CD8-positive, alpha-beta memory T cell (primary cell): ENCODE results near the gene SMAD5. TPM values are rescaled to one million over a fixed set of nuclear protein-coding genes. Genes with fewer than 3 reads are reported as not detected.

Experiments used
- CTCF ChIA-PET: fragments of 350-600 bp; sonication (Branson Sonifier 250); formaldehyde crosslinking; loops from one replicate; lab custom pipeline; 2021; ENCODE audit warnings: antibody characterized with exemption; lab: Charles Lee
- POLR2A ChIA-PET: fragments of 350-600 bp; sonication (Branson Sonifier 250); formaldehyde crosslinking; loops from one replicate; lab custom pipeline; 2021; ENCODE audit warnings: antibody characterized with exemption; lab: Charles Lee
- DNase-seq, 5 donors: peaks; one replicate each; pipeline versions ENCODE4 v3.0.0 to v3.0.0-alpha.2; 2020 to 2022; ENCODE audit warnings: mixed read lengths in 1 of 5
- H3K27ac ChIP-seq: one replicate; pipeline ENCODE4 v1.7.0; 2013; ENCODE audit warnings: low read depth, mild to moderate bottlenecking, low read length, moderate library complexity
- H3K27me3 ChIP-seq: 2 replicates; pipeline ENCODE4 v1.7.0; 2013; ENCODE audit warnings: low read length, mild to moderate bottlenecking; ENCODE audit not compliant: insufficient read depth, poor library complexity, severe bottlenecking
- H3K36me3 ChIP-seq: 2 replicates; pipeline ENCODE4 v1.7.0; 2013; ENCODE audit warnings: mild to moderate bottlenecking, low read length, moderate library complexity; ENCODE audit not compliant: insufficient read depth
- H3K4me1 ChIP-seq: 2 replicates; pipeline ENCODE4 v1.7.0; 2013; ENCODE audit warnings: mild to moderate bottlenecking, low read length, moderate library complexity; ENCODE audit not compliant: insufficient read depth
- H3K4me3 ChIP-seq: 2 replicates; pipeline ENCODE4 v1.7.0; 2013; ENCODE audit warnings: mild to moderate bottlenecking, low read length
- H3K9me3 ChIP-seq: 2 replicates; pipeline ENCODE4 v1.7.0; 2013; ENCODE audit warnings: mild to moderate bottlenecking, low read length
- H3K27ac Mint-ChIP-seq, 8 donors: one replicate each; pipeline ENCODE4 v1.8.0; 2020 to 2021; ENCODE audit warnings: mixed read lengths in 8 of 8, mild to moderate bottlenecking in 6 of 8, inconsistent platforms in 3 of 8, moderate library complexity in 3 of 8
- H3K27me3 Mint-ChIP-seq, 2 donors: one replicate each; pipeline ENCODE4 v1.8.0; 2020 to 2021; ENCODE audit warnings: mixed read lengths in 2 of 2, mild to moderate bottlenecking in 1 of 2, moderate library complexity in 1 of 2
- H3K36me3 Mint-ChIP-seq, 3 donors: one replicate each; pipeline ENCODE4 v1.8.0; 2020 to 2021; ENCODE audit warnings: mixed read lengths in 3 of 3, inconsistent platforms in 1 of 3, mild to moderate bottlenecking in 1 of 3
- H3K4me1 Mint-ChIP-seq, 3 donors: one replicate each; pipeline ENCODE4 v1.8.0; 2020 to 2021; ENCODE audit warnings: mixed read lengths in 3 of 3, inconsistent platforms in 1 of 3, mild to moderate bottlenecking in 1 of 3
- H3K4me3 Mint-ChIP-seq, 7 donors: one replicate each; pipeline ENCODE4 v1.8.0; 2020 to 2021; ENCODE audit warnings: mixed read lengths in 7 of 7, mild to moderate bottlenecking in 6 of 7, moderate library complexity in 4 of 7, inconsistent platforms in 2 of 7
- H3K9me3 Mint-ChIP-seq, 5 donors: one replicate each; pipeline ENCODE4 v1.8.0; 2020 to 2022; ENCODE audit warnings: mixed read lengths in 5 of 5, mild to moderate bottlenecking in 3 of 5, moderate library complexity in 2 of 5, inconsistent platforms in 1 of 5
- polyA plus RNA-seq: library from polyadenylated mRNA; unstranded; fragments of 300-500 nt; fragmentation: Illumina TruSeq; gene quantifications from one replicate; pipeline ENCODE4 v1.2.3, GENCODE V29; 2021
- total RNA-seq, 2 experiments: library from RNA; stranded (reverse); gene quantifications; one replicate each; pipeline ENCODE4 v1.2.3, GENCODE V29; 2021

SMAD5 gene
- total and polyA plus RNA-seq, 3 experiments from 2014 or later, result 21.8 to 22.7 (median 21.9) TPM

- Mint-ChIP-seq H3K4me1 (peaks cover 3 to 19% (median 10%) of the 10 kb centered on the region in 3 donors), H3K4me3 (no peak overlapping the region), H3K27me3 (no peaks in the 10 kb centered on the region), H3K27ac (no peak overlapping the region), H3K9me3 (no peaks in the 10 kb centered on the region), H3K36me3 (peaks cover 3 to 66% (median 11%) of the 10 kb centered on the region in 3 donors)
- DNase-seq, result no peak
- Histone ChIP-seq H3K27me3 (no peaks in the 10 kb centered on the region), H3K4me1 (no peaks in the 10 kb centered on the region), H3K27ac (no peak overlapping the region), H3K9me3 (no peaks in the 10 kb centered on the region), H3K4me3 (no peak overlapping the region), H3K36me3 (no peaks in the 10 kb centered on the region)
- POLR2A ChIA-PET, result no interaction called here
- CTCF ChIA-PET, result interaction anchor here (1.1 kb wide), 1 partner anchor 219 kb away, joined by 3 read pairs; no protein-coding TSS in a partner anchor
These were observed 31.6 kb downstream of the SMAD5 start for GRCh38 chr5:136164226-136164625.

- Histone ChIP-seq H3K4me3 (no peak overlapping the region), H3K4me1 (no peaks in the 10 kb centered on the region), H3K27ac (no peak overlapping the region), H3K27me3 (no peaks in the 10 kb centered on the region), H3K36me3 (no peaks in the 10 kb centered on the region), H3K9me3 (no peaks in the 10 kb centered on the region)
- DNase-seq, result no peak
- ChIA-PET POLR2A (no interaction called here), CTCF (no interaction called here)
- no peak overlapping the region for H3K27ac Mint-ChIP-seq
- peaks cover 3 to 78% (median 14%) of the 10 kb centered on the region in 3 donors for H3K36me3 Mint-ChIP-seq
- H3K4me1 Mint-ChIP-seq, result peaks cover 0 to 8% (median 0%) of the 10 kb centered on the region in 3 donors
- no peak overlapping the region for H3K4me3 Mint-ChIP-seq
- no peaks in the 10 kb centered on the region for H3K9me3 Mint-ChIP-seq
- no peaks in the 10 kb centered on the region for H3K27me3 Mint-ChIP-seq
These were observed 34.3 kb downstream of the SMAD5 start for GRCh38 chr5:136166909-136167308.

DNA sequence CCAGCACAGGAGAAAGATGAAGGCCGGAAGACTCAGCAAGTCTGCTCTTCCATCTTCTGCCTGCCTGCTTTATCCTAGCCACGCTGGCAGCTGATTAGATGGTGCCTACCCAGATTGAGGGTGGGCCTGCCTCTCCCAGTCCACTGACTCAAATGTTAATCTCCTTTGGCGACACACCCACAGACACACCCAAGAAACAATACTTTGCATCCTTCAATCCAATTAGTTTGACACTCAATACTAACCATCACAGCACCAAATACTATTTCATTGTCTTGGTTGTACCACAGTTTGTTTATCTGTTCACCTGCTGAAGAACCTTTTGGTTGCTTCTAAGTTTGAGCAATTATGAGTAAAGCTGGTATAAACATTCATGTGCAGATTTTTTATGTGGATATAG lies 36.6 kb downstream of the SMAD5 start:
- CTCF ChIA-PET, result no interaction called here
- peaks cover 0 to 8% (median 0%) of the 10 kb centered on the region in 3 donors for H3K4me1 Mint-ChIP-seq
- H3K27me3 Mint-ChIP-seq, result no peaks in the 10 kb centered on the region
- H3K4me3 Mint-ChIP-seq, result no peak overlapping the region
- Histone ChIP-seq H3K4me1 (no peaks in the 10 kb centered on the region), H3K27ac (no peak overlapping the region), H3K27me3 (no peaks in the 10 kb centered on the region), H3K36me3 (no peaks in the 10 kb centered on the region), H3K9me3 (no peaks in the 10 kb centered on the region), H3K4me3 (no peak overlapping the region)
- no peaks in the 10 kb centered on the region for H3K9me3 Mint-ChIP-seq
- no peak overlapping the region for H3K27ac Mint-ChIP-seq
- POLR2A ChIA-PET, result no interaction called here
- no peak for DNase-seq
- peaks cover 8 to 80% (median 18%) of the 10 kb centered on the region in 3 donors for H3K36me3 Mint-ChIP-seq

DNA sequence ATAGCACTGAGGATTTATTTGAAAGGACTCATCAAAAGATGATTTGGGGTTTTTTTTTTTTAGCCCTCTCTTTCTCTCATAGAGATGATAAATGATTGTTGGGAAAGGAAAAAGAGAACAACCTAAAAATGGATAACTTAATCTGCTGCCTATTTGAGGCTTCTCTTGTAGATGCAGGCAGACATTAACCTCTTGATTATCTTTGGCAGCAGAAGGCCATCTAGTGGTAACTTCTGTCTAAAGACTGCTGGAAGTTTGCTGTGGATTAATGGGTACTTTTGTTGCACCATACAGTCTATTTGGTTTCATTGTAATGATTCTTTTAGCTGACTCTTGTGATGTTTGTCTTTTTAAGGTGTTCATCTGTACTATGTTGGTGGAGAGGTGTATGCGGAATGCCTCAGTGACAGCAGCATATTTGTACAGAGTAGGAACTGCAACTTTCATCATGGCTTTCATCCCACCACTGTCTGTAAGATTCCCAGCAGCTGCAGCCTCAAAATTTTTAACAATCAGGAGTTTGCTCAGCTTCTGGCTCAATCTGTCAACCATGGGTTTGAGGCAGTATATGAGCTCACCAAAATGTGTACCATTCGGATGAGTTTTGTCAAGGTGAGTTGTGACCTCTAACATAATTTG lies 41.5 kb downstream of the SMAD5 start:
- Histone ChIP-seq H3K4me3 (no peak overlapping the region), H3K36me3 (no peaks in the 10 kb centered on the region), H3K9me3 (no peaks in the 10 kb centered on the region), H3K27ac (no peak overlapping the region), H3K27me3 (no peaks in the 10 kb centered on the region), H3K4me1 (no peaks in the 10 kb centered on the region)
- ChIA-PET POLR2A (no interaction called here), CTCF (no interaction called here)
- peaks cover 5 to 77% (median 17%) of the 10 kb centered on the region in 3 donors for H3K36me3 Mint-ChIP-seq
- peaks cover 0 to 3% (median 0%) of the 10 kb centered on the region in 3 donors for H3K4me1 Mint-ChIP-seq
- H3K27ac Mint-ChIP-seq, result no peak overlapping the region
- no peaks in the 10 kb centered on the region for H3K27me3 Mint-ChIP-seq
- DNase-seq, result no peak
- H3K4me3 Mint-ChIP-seq, result no peak overlapping the region
- H3K9me3 Mint-ChIP-seq, result no peaks in the 10 kb centered on the region

DNA sequence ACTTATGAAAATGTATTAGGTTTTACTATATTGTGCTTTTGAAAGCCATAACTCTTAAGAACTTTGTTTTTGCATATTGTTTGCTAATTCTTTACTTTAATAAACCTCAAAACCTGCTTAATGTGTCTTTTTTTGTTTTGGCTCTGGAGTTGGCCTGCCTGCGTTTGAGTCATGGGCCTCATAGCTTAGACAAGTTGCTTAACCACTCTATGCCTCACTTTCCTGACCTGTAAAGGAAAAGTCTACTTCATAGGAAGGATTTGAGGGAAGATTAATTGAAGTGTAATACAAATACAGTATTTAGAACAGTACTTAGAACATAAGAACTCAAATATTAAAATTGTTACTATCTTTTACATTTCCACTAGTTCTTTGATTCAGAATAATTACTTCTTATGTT lies 50.0 kb downstream of the SMAD5 start:
- H3K27me3 ChIP-seq, result no peaks in the 10 kb centered on the region
- Mint-ChIP-seq H3K27me3 (no peaks in the 10 kb centered on the region), H3K4me3 (no peak overlapping the region), H3K36me3 (peaks cover 5 to 50% (median 18%) of the 10 kb centered on the region in 3 donors), H3K9me3 (no peaks in the 10 kb centered on the region), H3K27ac (no peak overlapping the region), H3K4me1 (no peaks in the 10 kb centered on the region)
- no peaks in the 10 kb centered on the region for H3K9me3 ChIP-seq
- ChIA-PET CTCF (no interaction called here), POLR2A (no interaction called here)
- no peaks in the 10 kb centered on the region for H3K36me3 ChIP-seq
- DNase-seq, result no peak
- H3K27ac ChIP-seq, result no peak overlapping the region
- H3K4me1 ChIP-seq, result no peaks in the 10 kb centered on the region
- no peak overlapping the region for H3K4me3 ChIP-seq

GRCh38 chr5:136185974-136186665 lies 53.5 kb downstream of the SMAD5 start:
- peaks cover 2 to 12% of the 10 kb centered on the region in 2 donors for H3K27me3 Mint-ChIP-seq
- H3K27ac Mint-ChIP-seq, result no peak overlapping the region
- no peaks in the 10 kb centered on the region for H3K9me3 ChIP-seq
- H3K27ac ChIP-seq, result no peak overlapping the region
- no peaks in the 10 kb centered on the region for H3K36me3 ChIP-seq
- H3K4me3 ChIP-seq, result no peak overlapping the region
- DNase-seq, result no peak
- peaks cover 18 to 35% (median 18%) of the 10 kb centered on the region in 3 donors for H3K36me3 Mint-ChIP-seq
- H3K9me3 Mint-ChIP-seq, result no peaks in the 10 kb centered on the region
- ChIA-PET CTCF (no interaction called here), POLR2A (no interaction called here)
- no peaks in the 10 kb centered on the region for H3K27me3 ChIP-seq
- H3K4me1 ChIP-seq, result no peaks in the 10 kb centered on the region
- peaks cover 0 to 2% (median 0%) of the 10 kb centered on the region in 3 donors for H3K4me1 Mint-ChIP-seq
- no peak overlapping the region for H3K4me3 Mint-ChIP-seq

DNA sequence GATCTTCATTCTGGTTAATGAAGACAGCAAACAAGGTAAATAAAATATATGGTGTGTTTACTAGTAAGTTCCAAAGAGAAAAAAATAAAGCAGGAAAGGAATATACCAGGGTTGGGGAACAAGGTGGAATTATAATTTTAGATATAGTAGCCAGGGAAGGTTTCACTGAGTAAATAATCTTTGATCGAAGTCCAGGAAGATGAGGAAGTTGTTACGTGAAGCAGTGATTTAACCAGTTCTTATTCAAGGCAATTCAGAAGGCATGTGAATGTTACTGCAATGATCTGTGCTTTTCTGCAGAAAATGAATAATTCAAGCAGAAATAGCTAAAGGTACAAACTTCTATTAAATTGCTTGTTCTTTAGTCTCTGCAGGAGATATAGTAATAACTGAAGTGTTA lies 54.2 kb downstream of the SMAD5 start:
- H3K4me1 Mint-ChIP-seq, result peaks cover 0 to 9% (median 6%) of the 10 kb centered on the region in 3 donors
- no peaks in the 10 kb centered on the region for H3K9me3 ChIP-seq
- no peaks in the 10 kb centered on the region for H3K36me3 ChIP-seq
- no peak overlapping the region for H3K27ac ChIP-seq
- H3K27me3 ChIP-seq, result no peaks in the 10 kb centered on the region
- ChIA-PET CTCF (no interaction called here), POLR2A (no interaction called here)
- no peak for DNase-seq
- H3K27ac Mint-ChIP-seq, result no peak overlapping the region
- H3K36me3 Mint-ChIP-seq, result peaks cover 16 to 30% (median 18%) of the 10 kb centered on the region in 3 donors
- H3K27me3 Mint-ChIP-seq, result peaks cover 6 to 18% of the 10 kb centered on the region in 2 donors
- H3K4me1 ChIP-seq, result no peaks in the 10 kb centered on the region
- no peak overlapping the region for H3K4me3 Mint-ChIP-seq
- no peaks in the 10 kb centered on the region for H3K9me3 Mint-ChIP-seq
- no peak overlapping the region for H3K4me3 ChIP-seq

- no peak for DNase-seq
- POLR2A ChIA-PET, result no interaction called here
- Mint-ChIP-seq H3K4me3 (no peak overlapping the region), H3K36me3 (peaks cover 16 to 26% (median 18%) of the 10 kb centered on the region in 3 donors), H3K9me3 (no peaks in the 10 kb centered on the region), H3K27ac (no peak overlapping the region), H3K27me3 (peaks cover 12 to 30% of the 10 kb centered on the region in 2 donors), H3K4me1 (peaks cover 1 to 20% (median 6%) of the 10 kb centered on the region in 3 donors)
- Histone ChIP-seq H3K27me3 (no peaks in the 10 kb centered on the region), H3K9me3 (no peaks in the 10 kb centered on the region), H3K36me3 (no peaks in the 10 kb centered on the region), H3K27ac (no peak overlapping the region), H3K4me1 (no peaks in the 10 kb centered on the region), H3K4me3 (no peak overlapping the region)
- CTCF ChIA-PET, result no interaction called here
These were observed 56.2 kb downstream of the SMAD5 start for GRCh38 chr5:136188859-136189258.
